ENCODE measurements around the gene GPR26.

DNA sequence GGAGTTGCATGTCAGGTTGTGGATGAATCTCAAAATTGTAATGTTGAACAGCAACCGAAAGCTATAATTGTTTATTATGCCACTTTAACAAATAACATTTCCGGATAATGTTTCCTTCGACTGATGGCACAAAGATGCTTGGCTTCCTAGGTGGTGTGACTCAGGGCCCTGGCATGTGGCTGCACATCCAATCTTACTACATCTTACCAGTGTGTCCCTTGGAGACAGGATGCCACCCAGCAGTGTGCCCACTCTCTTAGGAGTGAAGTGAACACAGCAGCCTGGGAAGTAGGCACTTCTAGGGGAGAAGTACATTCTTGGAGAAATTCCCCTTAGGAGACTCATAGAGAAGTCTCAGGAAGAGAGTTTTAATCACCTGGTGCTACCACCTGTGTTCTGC lies 33.0 kb upstream of the GPR26 start:
- TF ChIP-seq GATA3 (IDR thresholded peaks at IDR 0.05; ENCODE audit: low read depth, low read length) (no peak), GATA2 (IDR thresholded peaks at IDR 0.05; ENCODE audit: low read depth, low read length) (no peak)
